Breast epithelium (tissue), 3 donors: ENCODE results near the gene ALOX5AP.

Experiments used
- POLR2A ChIP-seq: fragments of 450-650 bp; IDR thresholded peaks from one replicate; pipeline ENCODE4 v1.6.1; 2016; ENCODE audit warnings: antibody characterized with exemption, mild to moderate bottlenecking, moderate library complexity
- POLR2AphosphoS5 ChIP-seq, 3 donors: sonication (generic); formaldehyde crosslinking; IDR thresholded peaks; one replicate each; pipeline ENCODE4 v1.6.1; 2017; ENCODE audit warnings: antibody characterized with exemption in 3 of 3
- TF ChIP-seq, protein P1 (sequence below), 3 donors: fragments of 450-650 bp; IDR thresholded peaks; one replicate each; pipeline ENCODE4 v1.5.1; 2016 to 2017; ENCODE audit warnings: antibody characterized with exemption in 3 of 3, mild to moderate bottlenecking in 3 of 3, moderate library complexity in 3 of 3

- TF ChIP-seq POLR2A, result no peak
- TF ChIP-seq, protein P1, sequence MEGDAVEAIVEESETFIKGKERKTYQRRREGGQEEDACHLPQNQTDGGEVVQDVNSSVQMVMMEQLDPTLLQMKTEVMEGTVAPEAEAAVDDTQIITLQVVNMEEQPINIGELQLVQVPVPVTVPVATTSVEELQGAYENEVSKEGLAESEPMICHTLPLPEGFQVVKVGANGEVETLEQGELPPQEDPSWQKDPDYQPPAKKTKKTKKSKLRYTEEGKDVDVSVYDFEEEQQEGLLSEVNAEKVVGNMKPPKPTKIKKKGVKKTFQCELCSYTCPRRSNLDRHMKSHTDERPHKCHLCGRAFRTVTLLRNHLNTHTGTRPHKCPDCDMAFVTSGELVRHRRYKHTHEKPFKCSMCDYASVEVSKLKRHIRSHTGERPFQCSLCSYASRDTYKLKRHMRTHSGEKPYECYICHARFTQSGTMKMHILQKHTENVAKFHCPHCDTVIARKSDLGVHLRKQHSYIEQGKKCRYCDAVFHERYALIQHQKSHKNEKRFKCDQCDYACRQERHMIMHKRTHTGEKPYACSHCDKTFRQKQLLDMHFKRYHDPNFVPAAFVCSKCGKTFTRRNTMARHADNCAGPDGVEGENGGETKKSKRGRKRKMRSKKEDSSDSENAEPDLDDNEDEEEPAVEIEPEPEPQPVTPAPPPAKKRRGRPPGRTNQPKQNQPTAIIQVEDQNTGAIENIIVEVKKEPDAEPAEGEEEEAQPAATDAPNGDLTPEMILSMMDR (IDR thresholded peaks at IDR 0.05), result no peak
- no peak for TF ChIP-seq POLR2AphosphoS5 (IDR thresholded peaks at IDR 0.05)
Measured at GRCh38 chr13:30742901-30743300, 7.6 kb downstream of the ALOX5AP start.
